ENCODE data around the gene IFT52.
"Not testable (repeated sequence)": the region's sequence is repeated elsewhere in the genome, so short reads cannot be mapped to it uniquely, and the experiment has no call there.

Gene IFT52

GRCh38 chr20:43568706-43569105 lies 22.0 kb upstream of the IFT52 start:
- FAIRE-seq = no peak

- FAIRE-seq = no peak
These were observed 21.5 kb upstream of the IFT52 start for GRCh38 chr20:43569282-43569681.

GRCh38 chr20:43570496-43570895 lies 20.2 kb upstream of the IFT52 start:
- no peak for FAIRE-seq

- FAIRE-seq = no peak
These were observed 19.4 kb upstream of the IFT52 start for GRCh38 chr20:43571310-43571709.

DNA sequence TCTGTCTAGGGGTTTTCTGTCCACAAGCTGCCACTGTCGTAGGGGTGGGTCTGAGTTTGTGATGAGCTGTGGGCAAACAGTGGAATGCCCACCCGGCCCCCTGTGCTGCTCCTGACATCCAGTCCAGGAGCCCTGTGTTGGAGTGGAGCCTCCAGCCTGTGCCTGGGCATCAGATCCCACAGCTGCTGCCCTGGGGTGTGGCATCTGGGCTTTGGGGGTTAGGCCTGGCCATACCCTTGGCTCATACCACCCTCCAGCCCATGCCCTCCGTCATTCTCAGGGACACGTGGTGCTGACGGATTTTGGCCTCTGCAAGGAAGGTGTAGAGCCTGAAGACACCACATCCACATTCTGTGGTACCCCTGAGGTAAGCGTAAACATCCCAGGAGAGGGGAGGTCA lies 19.0 kb upstream of the IFT52 start:
- FAIRE-seq = no peak

GRCh38 chr20:43572891-43573290 lies 17.8 kb upstream of the IFT52 start:
- FAIRE-seq = no peak

DNA sequence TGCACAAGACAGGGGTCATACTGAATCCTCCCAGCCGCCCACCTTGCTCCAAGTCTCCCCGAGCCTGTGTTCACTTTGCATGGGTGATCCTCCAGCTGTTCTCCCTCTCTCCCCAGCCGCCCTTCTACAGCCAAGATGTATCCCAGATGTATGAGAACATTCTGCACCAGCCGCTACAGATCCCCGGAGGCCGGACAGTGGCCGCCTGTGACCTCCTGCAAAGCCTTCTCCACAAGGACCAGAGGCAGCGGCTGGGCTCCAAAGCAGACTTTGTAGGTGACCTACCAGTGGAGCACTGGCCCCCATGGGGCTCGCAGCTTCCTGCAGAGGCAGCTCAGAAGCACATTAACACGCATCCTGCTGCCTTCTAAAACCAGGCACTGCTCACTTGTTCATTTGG lies 14.6 kb upstream of the IFT52 start:
- FAIRE-seq = no peak

- no peak for FAIRE-seq
These were observed 10.6 kb upstream of the IFT52 start for GRCh38 chr20:43579861-43580793.

DNA sequence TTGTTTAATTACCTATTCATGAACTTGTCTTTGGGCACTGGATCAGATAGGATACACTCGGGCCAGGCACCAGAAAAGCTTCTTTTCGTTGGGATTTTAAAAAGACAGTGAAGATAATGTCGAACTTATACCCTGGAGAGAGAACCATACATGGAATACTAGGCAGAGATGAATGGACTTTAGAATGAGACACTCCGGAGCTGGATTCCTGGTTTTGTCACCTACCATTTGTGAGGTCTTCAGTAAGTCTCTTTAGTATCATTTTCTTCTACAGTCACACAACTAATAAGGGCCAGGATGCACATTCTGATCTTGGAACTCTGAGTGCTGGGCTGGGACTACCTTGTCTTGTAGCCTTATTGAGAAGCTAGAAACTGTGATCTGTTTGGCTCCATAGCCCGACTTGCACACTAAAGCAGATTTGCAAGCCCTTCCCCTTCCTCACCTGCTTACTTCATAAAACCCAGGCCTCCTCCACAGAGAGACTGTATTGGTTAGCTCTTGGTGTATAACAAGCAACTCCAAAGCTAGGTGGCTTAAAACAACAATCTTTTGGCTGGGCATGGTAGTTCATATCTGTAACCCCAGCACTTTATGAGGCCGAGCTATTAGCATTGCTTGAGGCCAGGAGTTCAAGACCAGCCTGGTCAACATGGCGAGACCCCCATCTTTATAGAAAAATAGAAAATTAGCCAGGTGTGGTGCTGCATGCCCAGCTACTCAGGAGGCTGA lies 7.4 kb upstream of the IFT52 start:
- FAIRE-seq = no peak

- FAIRE-seq = no peak
These were observed 6.7 kb upstream of the IFT52 start for GRCh38 chr20:43583982-43584432.

GRCh38 chr20:43584448-43585136 lies 6.1 kb upstream of the IFT52 start:
- FAIRE-seq = no peak

- FAIRE-seq = no peak
These were observed 4.1 kb upstream of the IFT52 start for GRCh38 chr20:43586641-43587040.

DNA sequence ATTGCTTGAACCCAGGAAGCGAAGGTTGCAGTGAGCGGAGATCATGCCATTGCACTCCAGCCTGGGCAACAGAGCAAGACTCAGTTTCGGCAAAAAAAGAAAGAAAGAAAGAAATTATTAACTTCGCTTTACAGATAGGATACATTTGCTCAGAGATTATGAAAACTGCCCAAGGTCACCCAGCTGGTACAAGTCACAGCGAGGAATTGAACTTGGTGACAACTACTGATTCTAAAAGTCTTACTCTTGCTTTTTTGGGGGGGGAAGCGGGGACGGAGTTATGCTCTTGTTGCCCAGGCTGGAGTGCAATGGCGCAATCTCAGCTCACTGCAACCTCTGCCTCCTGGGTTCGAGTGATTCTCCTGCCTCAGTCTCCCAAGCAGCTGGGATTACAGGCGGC lies 2.2 kb upstream of the IFT52 start:
- FAIRE-seq = not testable (repeated sequence)

GRCh38 chr20:43590036-43590391 lies 723 bp upstream of the IFT52 start:
- no peak for FAIRE-seq

DNA sequence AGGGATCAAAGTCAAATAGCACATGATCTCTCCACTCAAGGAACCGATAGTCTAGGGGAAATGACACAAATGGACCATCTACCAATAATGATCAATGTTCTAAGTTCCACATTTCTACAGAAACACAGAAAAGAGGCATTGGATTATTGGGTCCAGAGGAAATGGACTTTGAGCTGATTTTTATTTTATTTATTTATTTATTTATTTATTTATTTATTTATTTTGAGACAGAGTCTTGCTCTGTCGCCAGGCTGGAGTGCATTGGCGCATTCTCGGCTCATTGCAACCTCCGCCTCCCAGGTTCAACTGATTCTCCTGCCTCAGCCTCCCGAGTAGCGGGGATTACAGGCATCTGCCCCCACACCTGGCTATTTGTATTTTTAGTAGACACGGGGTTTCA lies 11.2 kb downstream of the IFT52 start:
- FAIRE-seq = not testable (repeated sequence)

GRCh38 chr20:43603124-43603523 lies 12.4 kb downstream of the IFT52 start:
- no peak for FAIRE-seq

GRCh38 chr20:43605715-43606114 lies 15.0 kb downstream of the IFT52 start:
- FAIRE-seq = no peak

GRCh38 chr20:43607278-43607677 lies 16.5 kb downstream of the IFT52 start:
- FAIRE-seq = not testable (repeated sequence)

DNA sequence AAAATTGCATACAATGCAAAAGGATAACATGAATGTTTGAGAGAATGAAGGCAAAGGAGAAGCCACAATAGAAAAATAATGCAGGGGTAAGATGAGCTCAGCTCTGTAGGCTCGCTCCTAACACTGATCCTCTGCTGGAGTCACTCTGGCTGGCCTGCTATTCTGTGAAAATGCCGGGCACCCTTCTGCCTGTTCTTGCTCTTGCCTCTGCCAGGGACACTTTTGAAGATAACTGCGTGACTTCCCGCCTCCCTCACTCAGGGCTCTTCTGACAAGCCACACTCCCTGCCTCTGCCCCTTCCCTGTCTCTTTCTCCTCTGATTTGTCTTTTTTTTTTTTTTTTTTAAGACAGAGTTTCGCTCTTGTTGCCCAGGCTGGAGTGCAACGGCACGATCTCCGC lies 40.9 kb downstream of the IFT52 start:
- FAIRE-seq = no peak

- FAIRE-seq = no peak
These were observed 45.7 kb downstream of the IFT52 start for GRCh38 chr20:43636429-43636828.

DNA sequence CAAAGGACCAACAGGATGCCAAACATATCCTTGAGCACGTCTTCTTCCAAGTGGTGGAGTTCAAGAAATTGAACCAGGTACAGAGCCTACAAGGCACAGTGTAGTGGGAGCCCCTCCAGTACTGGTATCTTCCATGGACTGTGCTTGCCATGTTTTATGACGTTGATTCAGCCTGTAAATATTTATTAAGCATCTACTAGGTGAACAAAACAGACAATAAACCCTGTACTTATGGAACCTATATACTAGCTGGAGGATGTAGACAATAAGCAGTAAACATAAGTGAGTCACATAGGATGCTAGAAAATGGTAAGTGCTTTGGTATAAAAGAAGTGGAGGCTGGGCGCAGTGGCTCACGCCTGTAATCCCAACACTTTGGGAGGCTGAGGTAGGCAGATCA lies 51.8 kb downstream of the IFT52 start:
- FAIRE-seq = no peak

- FAIRE-seq = no peak
These were observed 60.3 kb downstream of the IFT52 start for GRCh38 chr20:43650997-43651525.

GRCh38 chr20:43651650-43652184 lies 61.0 kb downstream of the IFT52 start:
- not testable (repeated sequence) for FAIRE-seq
